ENCODE results near the gene ZNF273.
"Not testable (repeated sequence)": the region's sequence is repeated elsewhere in the genome, so short reads cannot be mapped to it uniquely, and the experiment has no call there.

The ZNF273 gene

DNA sequence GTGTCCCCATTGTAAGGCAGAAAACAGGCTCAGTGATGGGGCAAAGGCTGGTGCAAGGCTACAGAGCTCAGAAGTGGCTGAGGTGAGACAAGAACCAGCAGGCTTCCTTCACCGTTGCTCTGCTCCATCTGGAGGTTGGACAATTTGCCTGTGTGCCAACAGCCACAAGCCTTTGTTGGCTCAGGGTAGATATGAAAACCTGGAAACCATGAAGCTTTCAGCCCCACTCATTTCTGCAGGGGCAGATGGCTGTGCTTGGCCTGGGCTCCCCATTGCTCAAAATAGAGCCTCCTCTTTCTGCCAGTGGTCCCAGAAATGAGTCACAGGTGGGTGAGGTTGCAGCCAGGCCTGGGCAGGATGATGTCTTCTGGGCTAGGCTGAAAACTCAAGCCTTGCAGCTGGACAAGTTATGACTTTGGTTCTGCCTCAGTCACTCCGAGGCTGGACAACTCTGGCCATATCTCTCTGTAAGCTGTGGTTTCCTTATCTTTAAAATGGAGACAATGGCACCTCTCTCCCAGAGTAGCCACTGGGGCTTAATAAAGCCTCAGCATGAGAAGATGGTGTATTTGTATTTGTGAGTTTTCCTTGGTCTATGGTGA, 12.2 kb upstream of the ZNF273 start:
- no peak overlapping the region for H3K4me3 ChIP-seq
- no peak for TF ChIP-seq CTCF (IDR thresholded peaks at IDR 0.05)
- peak overlapping the region in 1 of 2 donors; percentile 34 for H3K27ac ChIP-seq
- peak; percentile 72 for DNase-seq (ENCODE audit: low spot score)

GRCh38 chr7:64891363-64892081, 11.6 kb upstream of the ZNF273 start:
- H3K27ac ChIP-seq = peak overlapping the region in 1 of 2 donors; percentile 34
- DNase-seq (ENCODE audit: low spot score) = peak; percentile 68

DNA sequence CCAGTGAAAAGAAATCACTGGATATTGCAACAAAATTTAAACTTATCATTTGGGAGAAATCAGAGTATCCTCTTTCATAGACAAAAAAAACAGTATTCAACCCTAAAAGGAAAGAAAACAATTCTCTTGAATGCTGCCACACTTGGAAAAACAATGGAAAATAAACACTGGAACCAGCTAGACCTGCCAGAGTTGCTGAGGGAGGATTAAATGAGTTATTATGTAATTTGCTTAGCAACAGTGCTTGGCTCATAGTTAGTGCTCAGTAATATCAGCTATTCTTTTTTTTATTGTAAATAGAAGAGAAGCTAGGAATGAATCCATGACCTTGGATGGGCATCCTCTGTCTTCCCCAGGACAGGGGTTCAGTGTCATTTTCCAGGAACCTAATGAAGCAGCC, 11.0 kb upstream of the ZNF273 start:
- no peak for TF ChIP-seq CTCF (IDR thresholded peaks at IDR 0.05)
- Histone ChIP-seq H3K4me3 (no peak overlapping the region), H3K27ac (peak overlapping the region in 1 of 2 donors; percentile 34)
- no peak for DNase-seq (ENCODE audit: low spot score)

More at GRCh38 chr7:64891363-64892081, 11.6 kb upstream of the ZNF273 start:
- not testable (repeated sequence) for H3K4me3 ChIP-seq

DNA sequence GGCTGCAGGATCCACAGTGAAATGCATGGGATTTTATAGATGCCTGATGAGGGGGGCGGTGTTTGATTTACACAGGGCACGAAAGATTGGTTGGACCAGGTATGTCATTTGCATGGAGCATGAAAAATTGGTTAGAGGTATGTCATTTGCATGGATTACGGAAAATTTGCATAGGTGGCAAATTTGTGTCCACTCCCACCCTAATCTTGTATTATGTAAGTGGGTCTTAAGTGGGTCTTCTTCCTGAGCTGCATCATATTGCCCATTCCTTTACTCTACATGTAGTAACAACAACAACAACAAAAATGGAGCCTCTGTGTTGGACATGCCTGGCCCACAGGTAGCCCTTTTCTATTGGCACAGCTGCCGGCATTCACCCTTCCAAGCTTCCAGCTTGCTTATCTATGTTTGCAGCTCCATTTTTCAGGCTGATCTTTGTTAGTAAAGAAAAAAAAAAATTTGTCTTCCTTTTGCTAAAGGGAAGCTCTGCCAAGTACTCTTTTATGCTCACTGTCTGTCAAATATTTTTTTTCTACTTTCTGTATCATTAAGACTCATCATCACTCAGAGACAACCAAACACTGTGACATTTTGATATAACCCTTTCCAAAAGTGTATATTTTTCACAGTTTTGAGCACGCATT, 10.3 kb upstream of the ZNF273 start:
- H3K4me3 ChIP-seq = no peak overlapping the region
- no peak for TF ChIP-seq CTCF (IDR thresholded peaks at IDR 0.05)
- H3K27ac ChIP-seq = no peak overlapping the region
- no peak for DNase-seq (ENCODE audit: low spot score)

- H3K27ac ChIP-seq = no peak overlapping the region
- no peak for TF ChIP-seq CTCF (IDR thresholded peaks at IDR 0.05)
- no peak for DNase-seq (ENCODE audit: low spot score)
- H3K4me3 ChIP-seq = no peak overlapping the region
Observed at GRCh38 chr7:64893401-64893800, 9.7 kb upstream of the ZNF273 start.

DNA sequence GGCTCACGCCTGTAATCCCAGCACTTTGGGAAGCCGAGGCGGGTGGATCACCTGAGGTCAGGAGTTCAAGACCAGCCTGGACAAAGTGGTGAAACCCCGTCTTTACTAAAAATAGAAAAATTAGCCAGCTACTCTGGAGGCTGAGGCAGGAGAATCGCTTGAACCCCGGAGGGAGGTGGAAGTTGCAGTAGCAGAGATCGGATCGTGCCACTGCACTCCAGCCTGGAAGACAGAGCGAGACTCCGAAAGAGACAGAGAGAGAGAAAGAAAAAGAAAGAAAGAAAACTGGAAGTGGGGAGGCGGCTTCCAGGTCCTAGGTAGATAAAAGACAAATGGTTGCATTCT, 640 bp upstream of the ZNF273 start:
- DNase-seq (ENCODE audit: low spot score); H3K27ac ChIP-seq: not testable (repeated sequence)
- H3K4me3 ChIP-seq = peak overlapping the region; percentile 74

DNA sequence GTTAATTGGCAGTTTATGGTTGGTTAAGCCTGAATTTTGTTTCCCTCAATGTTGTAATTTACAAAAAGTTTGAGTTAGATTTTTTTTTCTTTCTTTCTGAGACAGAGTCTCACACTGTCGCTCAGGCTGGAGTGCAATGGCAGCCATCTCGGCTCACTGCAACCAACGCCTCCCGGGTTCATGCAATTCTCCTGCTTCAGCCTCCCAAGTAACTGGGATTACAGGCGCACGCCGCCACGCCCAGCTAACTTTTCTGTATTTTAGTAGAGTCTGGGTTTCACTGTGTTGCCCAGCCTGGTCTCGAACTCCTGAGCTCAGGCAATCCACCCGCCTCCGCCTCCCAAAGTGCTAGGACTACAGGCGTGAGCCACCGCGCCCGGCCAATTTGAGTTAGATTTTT, 935 bp downstream of the ZNF273 start:
- peak overlapping the region; percentile 74 for H3K4me3 ChIP-seq
- H3K27ac ChIP-seq = no peak overlapping the region
- TF ChIP-seq CTCF (IDR thresholded peaks at IDR 0.05) = no peak
- DNase-seq (ENCODE audit: low spot score) = no peak

DNA sequence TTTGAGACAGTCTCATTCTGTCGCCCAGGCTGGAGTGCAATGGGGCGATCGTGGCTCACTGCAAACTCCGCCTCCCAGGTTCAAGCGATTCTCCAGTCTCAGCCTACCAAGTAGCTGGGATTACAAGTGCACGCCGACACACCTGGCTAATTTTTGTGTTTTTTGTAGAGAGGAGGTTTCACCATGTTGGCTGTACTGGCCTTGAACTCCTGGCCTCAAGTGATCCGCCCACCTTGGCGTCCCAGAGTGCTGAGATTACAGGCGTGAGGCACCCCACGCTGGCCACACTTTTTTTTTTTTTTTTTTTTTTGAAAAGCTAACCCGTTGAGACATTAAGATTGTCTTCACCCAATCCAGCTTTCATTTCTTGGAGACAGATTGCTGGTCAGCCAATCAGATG, 2.1 kb downstream of the ZNF273 start:
- H3K27ac ChIP-seq = no peak overlapping the region
- TF ChIP-seq CTCF (IDR thresholded peaks at IDR 0.05) = no peak

More for the DNA sequence above, 2.1 kb downstream of the ZNF273 start:
- H3K4me3 ChIP-seq = no peak overlapping the region
- DNase-seq (ENCODE audit: low spot score) = no peak
